ENCODE data around the gene LILRB3. TPM values are rescaled to one million over a fixed set of nuclear protein-coding genes. Genes with fewer than 3 reads are reported as not detected.
A peak's percentile ranks its signal among the peaks of the same experiment; 100 is the strongest.

The LILRB3 gene
- total and polyA plus RNA-seq, 2 donors from 2014 or later, result 1.4 to 10.0 TPM

GRCh38 chr19:54266133-54266532 is 43.3 kb upstream of the LILRB3 start:
- H3K9me3 ChIP-seq (ENCODE audit: control insufficient read depth in 2 of 3, insufficient read depth in 1 of 3, low read length in 3 of 3), result no peaks in the 10 kb centered on the region
- H3K36me3 ChIP-seq (ENCODE audit: control insufficient read depth in 2 of 3, insufficient read depth in 3 of 3, low read length in 3 of 3), result no peaks in the 10 kb centered on the region
- peak; percentile 68 for TF ChIP-seq CTCF (IDR thresholded peaks at IDR 0.05; ENCODE audit: borderline replicate concordance, extremely low read depth, insufficient read depth)
- no peaks in the 10 kb centered on the region for H3K4me1 ChIP-seq (ENCODE audit: control insufficient read depth in 2 of 3, insufficient read depth in 2 of 3, low read depth in 1 of 3, low read length in 3 of 3)
- no peak overlapping the region for H3K9ac ChIP-seq (ENCODE audit: low read length in 3 of 3)
- intact Hi-C loops (cut with DNase I), result no loop called here
- FAIRE-seq, result no peak
- no peak overlapping the region for H3K27ac ChIP-seq (ENCODE audit: low read depth in 2 of 2, low read length in 2 of 2)
- H3K27me3 ChIP-seq (ENCODE audit: control insufficient read depth, insufficient read depth, low read length), result no peaks in the 10 kb centered on the region
- no peak overlapping the region for H3K4me3 ChIP-seq (ENCODE audit: low read length in 3 of 3)
- DNase-seq, result peak in 4 of 5 donors; percentile 91 to 95 (median 94)

- no peaks in the 10 kb centered on the region for H3K36me3 ChIP-seq (ENCODE audit: control insufficient read depth in 2 of 3, insufficient read depth in 3 of 3, low read length in 3 of 3)
- H3K27me3 ChIP-seq (ENCODE audit: control insufficient read depth, insufficient read depth, low read length), result no peaks in the 10 kb centered on the region
- H3K27ac ChIP-seq (ENCODE audit: low read depth in 2 of 2, low read length in 2 of 2), result no peak overlapping the region
- no peaks in the 10 kb centered on the region for H3K4me1 ChIP-seq (ENCODE audit: control insufficient read depth in 2 of 3, insufficient read depth in 2 of 3, low read depth in 1 of 3, low read length in 3 of 3)
- H3K9me3 ChIP-seq (ENCODE audit: control insufficient read depth in 2 of 3, insufficient read depth in 1 of 3, low read length in 3 of 3), result no peaks in the 10 kb centered on the region
- no peak overlapping the region for H3K9ac ChIP-seq (ENCODE audit: low read length in 3 of 3)
- TF ChIP-seq CTCF (IDR thresholded peaks at IDR 0.05; ENCODE audit: borderline replicate concordance, extremely low read depth, insufficient read depth), result no peak
- no peak overlapping the region for H3K4me3 ChIP-seq (ENCODE audit: low read length in 3 of 3)
- DNase-seq (no peak), FAIRE-seq (peak; percentile 15)
- intact Hi-C loops (cut with DNase I), result no loop called here
These were observed 39.7 kb upstream of the LILRB3 start for GRCh38 chr19:54262470-54262869.

- intact Hi-C loops (cut with DNase I), result no loop called here
- H3K27ac ChIP-seq (ENCODE audit: low read depth in 2 of 2, low read length in 2 of 2), result no peak overlapping the region
- H3K4me1 ChIP-seq (ENCODE audit: control insufficient read depth in 2 of 3, insufficient read depth in 2 of 3, low read depth in 1 of 3, low read length in 3 of 3), result no peaks in the 10 kb centered on the region
- no peak overlapping the region for H3K9ac ChIP-seq (ENCODE audit: low read length in 3 of 3)
- TF ChIP-seq CTCF (IDR thresholded peaks at IDR 0.05; ENCODE audit: borderline replicate concordance, extremely low read depth, insufficient read depth), result no peak
- no peaks in the 10 kb centered on the region for H3K9me3 ChIP-seq (ENCODE audit: control insufficient read depth in 2 of 3, insufficient read depth in 1 of 3, low read length in 3 of 3)
- no peaks in the 10 kb centered on the region for H3K36me3 ChIP-seq (ENCODE audit: control insufficient read depth in 2 of 3, insufficient read depth in 3 of 3, low read length in 3 of 3)
- no peak overlapping the region for H3K4me3 ChIP-seq (ENCODE audit: low read length in 3 of 3)
- DNase-seq (peak in 1 of 5 donors; percentile 10), FAIRE-seq (no peak)
- no peaks in the 10 kb centered on the region for H3K27me3 ChIP-seq (ENCODE audit: control insufficient read depth, insufficient read depth, low read length)
These were observed 39.3 kb upstream of the LILRB3 start for GRCh38 chr19:54262066-54262465.

GRCh38 chr19:54257116-54257480 is 34.3 kb upstream of the LILRB3 start, which contains the start of gene LILRB5:
LILRB5 (minus strand) TSS chr19:54257273; CDS start chr19:54257193, 80 bp downstream.
- FAIRE-seq, result no peak
- H3K9ac ChIP-seq (ENCODE audit: low read length in 3 of 3), result no peak within 1 kb of the TSS
- H3K4me3 ChIP-seq (ENCODE audit: low read length in 3 of 3), result no peak within 1 kb of the TSS
- no peaks in the 10 kb centered on the region for H3K27me3 ChIP-seq (ENCODE audit: control insufficient read depth, insufficient read depth, low read length)
- no peaks in the 10 kb centered on the region for H3K9me3 ChIP-seq (ENCODE audit: control insufficient read depth in 2 of 3, insufficient read depth in 1 of 3, low read length in 3 of 3)
- intact Hi-C loops (cut with DNase I), result no loop called here
- H3K4me1 ChIP-seq (ENCODE audit: control insufficient read depth in 2 of 3, insufficient read depth in 2 of 3, low read depth in 1 of 3, low read length in 3 of 3), result no peaks in the 10 kb centered on the region
- no peak within 1 kb of the TSS for H3K27ac ChIP-seq (ENCODE audit: low read depth in 2 of 2, low read length in 2 of 2)
- TF ChIP-seq CTCF (IDR thresholded peaks at IDR 0.05; ENCODE audit: borderline replicate concordance, extremely low read depth, insufficient read depth), result no peak
- H3K36me3 ChIP-seq (ENCODE audit: control insufficient read depth in 2 of 3, insufficient read depth in 3 of 3, low read length in 3 of 3), result no peaks in the 10 kb centered on the region
- no peak for DNase-seq

All from kidney (tissue), 14 donors.